ENCODE data around the gene DNAH17.

Gene DNAH17

DNA sequence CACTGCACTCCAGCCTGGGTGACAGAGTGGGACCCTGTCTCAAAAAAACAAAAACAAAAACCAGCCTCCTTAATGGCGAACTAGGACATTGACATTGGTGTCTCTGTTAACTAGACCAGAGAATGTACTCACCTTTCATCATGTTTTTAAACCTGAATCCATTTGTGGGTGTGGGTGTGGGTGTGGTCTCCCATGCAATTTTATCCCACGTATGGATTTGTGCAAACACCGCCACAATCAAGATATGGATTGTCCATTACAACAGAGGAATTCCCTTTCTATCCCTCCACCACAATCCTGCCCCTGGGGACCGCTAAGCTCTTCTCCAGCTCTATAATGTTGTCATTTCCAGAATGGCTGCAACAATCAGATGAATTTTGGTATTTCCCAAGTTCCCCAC is 49.9 kb downstream of the DNAH17 start:
- H3K4me3 ChIP-seq (ENCODE audit: low read depth, low read length) = no peak overlapping the region
- DNase-seq (ENCODE audit: low read depth) = no peak
- TF ChIP-seq, protein P1, sequence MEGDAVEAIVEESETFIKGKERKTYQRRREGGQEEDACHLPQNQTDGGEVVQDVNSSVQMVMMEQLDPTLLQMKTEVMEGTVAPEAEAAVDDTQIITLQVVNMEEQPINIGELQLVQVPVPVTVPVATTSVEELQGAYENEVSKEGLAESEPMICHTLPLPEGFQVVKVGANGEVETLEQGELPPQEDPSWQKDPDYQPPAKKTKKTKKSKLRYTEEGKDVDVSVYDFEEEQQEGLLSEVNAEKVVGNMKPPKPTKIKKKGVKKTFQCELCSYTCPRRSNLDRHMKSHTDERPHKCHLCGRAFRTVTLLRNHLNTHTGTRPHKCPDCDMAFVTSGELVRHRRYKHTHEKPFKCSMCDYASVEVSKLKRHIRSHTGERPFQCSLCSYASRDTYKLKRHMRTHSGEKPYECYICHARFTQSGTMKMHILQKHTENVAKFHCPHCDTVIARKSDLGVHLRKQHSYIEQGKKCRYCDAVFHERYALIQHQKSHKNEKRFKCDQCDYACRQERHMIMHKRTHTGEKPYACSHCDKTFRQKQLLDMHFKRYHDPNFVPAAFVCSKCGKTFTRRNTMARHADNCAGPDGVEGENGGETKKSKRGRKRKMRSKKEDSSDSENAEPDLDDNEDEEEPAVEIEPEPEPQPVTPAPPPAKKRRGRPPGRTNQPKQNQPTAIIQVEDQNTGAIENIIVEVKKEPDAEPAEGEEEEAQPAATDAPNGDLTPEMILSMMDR (IDR thresholded peaks at IDR 0.05; ENCODE audit: control insufficient read depth, extremely low read depth, insufficient read depth) = no peak

DNA sequence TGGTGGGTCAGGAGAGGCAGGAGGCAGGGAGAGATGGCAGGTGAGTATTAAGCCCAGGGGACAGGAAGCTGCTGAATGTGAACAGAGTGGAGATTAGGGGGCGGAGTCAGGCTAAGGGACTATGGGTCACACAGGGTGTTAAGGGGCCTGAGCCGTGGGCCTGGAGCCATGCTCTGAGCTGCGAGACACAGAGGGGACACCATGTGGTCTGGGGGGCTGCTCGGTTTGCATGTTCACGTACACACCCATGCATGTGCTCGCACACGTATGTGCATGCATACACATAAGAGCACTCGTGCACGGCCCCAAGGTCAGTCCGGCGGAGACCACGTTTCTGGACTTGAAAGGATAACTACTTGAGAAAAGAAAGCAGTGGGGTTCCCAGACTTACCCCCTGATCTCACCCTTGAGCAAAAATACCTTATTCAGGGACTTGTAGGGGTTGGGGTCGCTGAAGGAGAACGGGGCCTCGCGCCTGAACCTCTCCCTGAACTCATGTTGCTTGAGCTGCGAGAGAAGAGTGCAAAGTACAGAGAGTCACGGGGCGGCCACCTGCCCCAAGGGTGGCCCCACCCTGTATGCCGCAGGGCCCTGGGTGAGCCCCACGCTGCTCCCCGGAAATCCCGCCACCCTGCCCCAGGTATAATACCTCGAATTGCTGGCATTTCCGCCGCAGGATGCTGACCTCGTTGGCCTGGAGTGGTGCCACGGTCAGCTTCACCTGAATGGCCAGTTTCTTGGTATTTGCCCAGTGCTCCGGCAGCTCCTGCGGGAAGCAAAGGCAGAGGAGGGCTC is 50.8 kb downstream of the DNAH17 start:
- no peak overlapping the region for H3K4me3 ChIP-seq (ENCODE audit: low read depth, low read length)
- no peak for DNase-seq (ENCODE audit: low read depth)
- TF ChIP-seq, protein P1 (IDR thresholded peaks at IDR 0.05; ENCODE audit: control insufficient read depth, extremely low read depth, insufficient read depth) = no peak

DNA sequence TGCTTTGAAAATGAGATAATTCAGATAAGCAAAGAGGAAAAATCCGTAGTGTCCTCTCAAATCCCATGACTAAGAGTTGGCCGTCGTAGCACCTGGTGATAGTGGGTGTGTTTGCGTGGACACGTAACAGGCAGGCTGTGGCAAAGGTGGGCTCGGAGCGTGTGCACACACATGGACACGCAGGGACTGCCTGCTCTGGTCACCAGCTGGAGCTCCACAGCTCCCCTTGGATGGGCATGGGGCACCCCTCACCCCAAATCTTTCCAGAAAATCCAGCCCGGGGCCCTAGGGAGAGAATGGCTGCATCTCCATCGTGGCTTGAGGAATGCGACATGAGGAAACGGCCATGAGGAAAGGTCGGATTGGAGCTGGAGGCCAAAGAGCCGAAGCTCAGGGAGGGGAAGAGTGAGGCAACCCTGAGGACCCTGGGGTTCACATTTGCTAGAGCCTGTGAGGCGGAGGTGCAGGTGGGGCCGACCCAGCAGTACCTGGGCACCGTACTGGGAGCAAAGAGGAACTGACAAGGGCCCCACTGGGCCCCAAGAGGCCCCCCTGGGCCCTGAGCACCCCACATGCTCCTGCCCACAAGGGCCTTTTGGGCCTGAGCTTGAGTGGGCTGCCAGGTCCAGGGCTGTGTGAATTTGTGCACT is 51.6 kb downstream of the DNAH17 start:
- no peak overlapping the region for H3K4me3 ChIP-seq (ENCODE audit: low read depth, low read length)
- DNase-seq (ENCODE audit: low read depth) = no peak
- TF ChIP-seq, protein P1 (IDR thresholded peaks at IDR 0.05; ENCODE audit: control insufficient read depth, extremely low read depth, insufficient read depth) = no peak

DNA sequence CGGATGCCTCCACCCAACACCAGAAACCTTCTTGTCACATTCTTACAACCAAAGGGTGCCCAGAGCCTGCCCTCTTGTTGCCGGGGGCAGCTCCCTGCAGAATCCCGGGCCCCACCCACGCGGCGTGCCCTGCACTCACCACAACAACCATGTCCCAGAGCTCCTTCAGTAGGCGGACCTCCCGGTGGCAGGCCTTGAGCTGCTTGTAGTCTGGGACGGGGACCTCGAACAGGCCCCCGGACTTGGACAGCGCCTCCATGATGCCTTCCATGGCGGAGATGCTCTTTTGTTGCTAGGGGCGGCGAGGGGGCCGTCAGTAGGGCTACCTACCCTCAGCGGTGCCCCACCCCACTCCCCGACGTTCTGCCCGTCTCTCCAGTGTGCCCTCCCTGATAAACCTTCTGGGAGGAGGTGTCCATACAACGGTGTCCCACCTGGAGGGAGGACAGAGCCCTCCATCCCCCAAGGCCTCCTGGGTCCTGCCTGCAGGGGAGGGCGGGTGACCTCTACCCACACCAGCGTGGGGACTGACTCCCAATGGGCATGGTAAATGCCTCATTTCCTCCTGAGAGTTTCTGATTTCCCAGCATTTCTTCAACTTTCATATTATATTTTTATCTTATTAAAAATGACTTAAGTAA is 52.2 kb downstream of the DNAH17 start:
- TF ChIP-seq, protein P1 (IDR thresholded peaks at IDR 0.05; ENCODE audit: control insufficient read depth, extremely low read depth, insufficient read depth) = no peak
- H3K4me3 ChIP-seq (ENCODE audit: low read depth, low read length) = no peak overlapping the region
- no peak for DNase-seq (ENCODE audit: low read depth)

DNA sequence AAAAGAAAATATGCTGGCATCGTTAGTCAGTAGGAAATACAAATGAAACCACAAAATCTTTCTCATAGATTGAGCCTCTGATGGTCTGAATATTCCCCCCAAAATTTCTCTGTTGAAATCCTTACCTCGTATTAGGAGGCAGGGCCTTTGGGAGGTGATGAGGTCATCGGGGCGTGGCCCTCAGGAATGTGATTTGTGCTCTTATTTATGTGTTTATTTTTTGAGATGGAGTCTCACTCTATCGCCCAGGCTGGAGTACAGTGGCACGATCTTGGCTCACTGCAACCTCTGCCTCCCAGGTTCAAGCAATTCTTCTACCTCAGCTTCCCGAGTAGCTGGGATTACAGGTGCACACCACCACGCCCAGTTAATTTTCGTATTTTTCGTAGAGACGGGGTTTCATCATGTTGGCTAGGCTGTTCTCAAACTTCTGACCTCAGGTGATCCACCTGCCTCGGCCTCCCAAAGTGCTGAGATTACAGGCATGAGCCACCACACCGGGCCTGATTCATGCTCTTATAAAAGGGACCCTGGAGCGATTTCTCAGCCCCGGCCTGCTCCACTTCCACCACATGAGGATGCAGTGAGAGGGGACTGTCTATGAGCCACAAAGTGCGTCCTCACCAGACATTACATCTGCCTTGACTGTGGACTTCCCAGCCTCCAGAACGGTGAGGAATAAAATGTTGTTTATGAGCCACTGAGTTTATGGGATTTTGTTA is 53.1 kb downstream of the DNAH17 start:
- H3K4me3 ChIP-seq (ENCODE audit: low read depth, low read length) = no peak overlapping the region
- no peak for DNase-seq (ENCODE audit: low read depth)
- TF ChIP-seq, protein P1 (IDR thresholded peaks at IDR 0.05; ENCODE audit: control insufficient read depth, extremely low read depth, insufficient read depth) = no peak

DNA sequence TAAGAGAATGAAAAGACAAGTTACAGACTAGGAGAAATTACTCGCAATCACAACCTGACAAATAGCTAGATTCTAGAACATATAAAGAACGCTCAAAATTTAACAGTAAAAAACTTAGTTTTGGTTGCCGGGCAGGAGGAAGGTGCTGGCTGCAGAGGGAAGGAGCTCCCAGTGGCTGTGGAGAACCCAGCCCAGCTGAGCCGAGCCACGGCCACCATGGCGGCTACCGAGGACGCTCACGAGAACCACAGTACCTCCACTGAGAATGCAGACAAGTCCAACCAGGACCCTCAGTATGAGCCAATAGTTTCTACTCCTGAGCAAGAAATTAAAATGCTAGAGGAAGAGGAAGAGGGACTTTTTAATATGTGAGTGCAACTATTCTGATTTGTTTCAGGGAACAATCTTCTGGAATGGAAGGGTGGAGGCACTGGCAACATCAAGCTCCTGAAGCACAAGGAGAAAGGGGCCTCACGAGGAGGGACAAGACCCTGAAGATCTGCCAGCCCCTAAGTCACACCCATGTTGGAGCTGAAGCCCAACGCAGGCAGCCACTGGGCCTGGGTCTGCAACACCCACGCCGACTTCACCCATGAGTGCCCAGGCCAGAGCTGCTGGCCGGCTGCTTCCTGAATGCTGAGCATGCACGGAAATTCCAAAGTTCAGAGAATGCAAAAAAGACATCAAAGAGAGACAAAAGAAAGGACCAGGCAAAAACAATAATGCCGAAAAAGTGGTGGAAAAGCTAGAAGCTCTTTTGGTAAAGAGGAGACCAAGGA is 55.0 kb downstream of the DNAH17 start:
- TF ChIP-seq, protein P1 (IDR thresholded peaks at IDR 0.05; ENCODE audit: control insufficient read depth, extremely low read depth, insufficient read depth) = no peak
- no peak overlapping the region for H3K4me3 ChIP-seq (ENCODE audit: low read depth, low read length)
- DNase-seq (ENCODE audit: low read depth) = no peak

Measured in LNCaP clone FGC (cell line).